Activated gamma-delta T cell treated with Interleukin-2 at 50 U/mL for 16 hours (primary cell): ENCODE measurements around the gene RAB11FIP3.
"Not testable (repeated sequence)": the region's sequence is repeated elsewhere in the genome, so short reads cannot be mapped to it uniquely, and the experiment has no call there.

Source experiments
- DNase-seq: peaks from one replicate; pipeline ENCODE4 v3.0.0-alpha.2; 2020

RAB11FIP3 gene

DNA sequence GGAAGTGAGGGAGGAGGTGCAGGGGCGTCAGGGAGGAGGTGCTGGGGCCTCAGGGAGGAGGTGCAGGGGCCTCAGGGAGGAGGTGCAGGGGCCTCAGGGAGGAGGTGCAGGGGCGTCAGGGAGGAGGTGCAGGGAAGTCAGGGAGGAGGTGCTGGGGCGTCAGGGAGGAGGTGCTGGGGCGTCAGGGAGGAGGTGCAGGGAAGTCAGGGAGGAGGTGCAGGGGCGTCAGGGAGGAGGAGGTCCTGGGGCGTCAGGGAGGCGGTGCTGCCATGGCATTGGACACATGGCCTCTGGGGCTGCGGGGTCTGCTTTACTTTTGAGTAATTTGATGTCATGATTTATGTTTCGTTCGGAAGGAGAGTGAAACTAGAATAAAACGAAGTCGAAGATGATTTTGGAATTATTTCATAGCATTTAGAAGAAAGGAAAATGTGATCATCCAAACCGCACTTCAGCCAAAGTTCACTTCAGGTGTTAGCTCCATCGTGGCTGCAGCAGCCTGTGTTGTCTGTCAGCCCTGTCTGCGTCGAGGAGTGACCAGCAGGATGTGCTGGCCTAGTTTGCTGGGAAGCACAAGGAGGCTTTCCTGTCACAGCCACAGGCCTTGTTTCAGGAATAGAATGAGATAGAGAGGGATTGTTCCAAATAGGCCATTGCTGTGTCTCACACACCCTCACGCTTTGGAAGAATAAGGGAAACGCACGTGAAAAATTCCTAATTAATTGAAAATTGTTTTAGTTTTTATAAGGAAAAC, 42.8 kb downstream of the RAB11FIP3 start:
- DNase-seq: no peak

DNA sequence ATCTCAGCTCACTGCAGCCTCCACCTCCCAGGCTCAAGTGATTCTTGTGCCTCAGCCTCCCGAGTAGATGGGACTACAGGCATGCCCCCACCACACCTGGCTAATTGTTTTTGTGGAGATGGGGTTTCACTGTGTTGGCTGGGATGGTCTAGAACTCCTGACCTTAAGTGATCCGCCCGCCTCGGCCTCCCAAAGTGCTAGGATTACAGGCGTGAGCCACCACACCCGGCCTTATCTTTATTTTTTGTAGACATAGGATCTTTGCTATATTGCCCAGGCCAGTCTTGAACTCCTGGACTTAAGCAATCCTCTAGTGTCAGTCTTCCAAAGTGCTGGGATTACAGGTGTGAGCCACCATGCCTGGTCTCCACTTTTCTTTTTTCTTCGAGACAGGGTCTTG, 44.0 kb downstream of the RAB11FIP3 start:
- not testable (repeated sequence) for DNase-seq

- DNase-seq: no peak
These were observed 45.0 kb downstream of the RAB11FIP3 start for GRCh38 chr16:470418-470817.

- no peak for DNase-seq
These were observed 46.1 kb downstream of the RAB11FIP3 start for GRCh38 chr16:471353-472198.

GRCh38 chr16:472199-472504, 46.7 kb downstream of the RAB11FIP3 start:
- DNase-seq: no peak

- DNase-seq: no peak
These were observed 47.9 kb downstream of the RAB11FIP3 start for GRCh38 chr16:473046-474043.

DNA sequence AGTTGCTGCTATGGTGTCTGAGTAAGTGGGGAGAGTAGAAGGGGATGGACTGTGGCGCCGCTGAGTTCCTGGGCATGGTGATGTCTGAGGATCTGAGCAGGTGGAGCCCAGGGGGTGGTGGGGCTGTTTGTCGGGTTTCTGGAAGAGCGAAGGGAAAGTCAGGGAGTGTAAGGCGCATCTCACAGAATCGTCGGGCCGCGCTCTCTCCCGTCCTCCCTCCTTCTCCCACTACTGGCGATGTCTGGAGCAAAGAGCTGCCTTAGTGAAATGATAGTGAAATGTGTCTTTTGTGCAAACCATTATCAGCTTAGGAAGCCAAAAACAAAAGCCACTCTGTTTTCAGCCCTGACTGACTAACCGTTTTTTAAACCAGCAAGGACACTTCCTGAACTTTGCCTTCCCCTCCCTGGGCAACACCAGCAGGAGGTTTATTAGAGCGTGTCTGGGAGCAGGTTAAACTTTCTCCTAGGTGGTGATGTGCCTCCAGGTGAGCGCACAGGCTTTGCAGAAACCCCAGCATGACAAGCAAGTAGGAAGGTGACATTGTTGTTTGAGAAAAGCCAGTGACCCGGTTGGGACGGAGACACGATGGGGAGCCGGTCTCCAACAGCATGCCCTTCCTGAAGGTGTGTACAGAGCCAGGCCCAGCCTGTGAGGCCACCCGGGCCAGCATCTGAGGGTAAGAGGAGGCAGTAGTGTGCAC, 49.1 kb downstream of the RAB11FIP3 start:
- DNase-seq: no peak

DNA sequence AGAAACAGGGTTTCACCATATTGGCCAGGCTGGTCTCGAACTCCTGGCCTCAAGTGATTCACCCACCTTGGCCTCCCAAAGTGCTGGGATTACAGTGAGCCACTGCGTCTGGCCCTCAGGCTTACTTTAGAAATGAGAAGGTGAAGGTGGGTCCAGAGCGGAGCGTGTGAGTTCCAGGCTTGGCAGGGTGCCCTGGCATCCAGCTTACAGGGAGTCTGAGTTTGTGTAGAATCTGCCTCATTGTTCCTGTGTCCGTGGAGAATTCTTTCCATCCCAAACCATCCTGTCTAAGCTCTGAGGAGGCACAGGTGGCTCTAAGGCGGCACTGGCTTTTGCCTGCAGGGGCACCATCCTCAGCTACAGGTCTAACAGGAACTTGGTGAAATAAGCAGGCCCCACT, 50.6 kb downstream of the RAB11FIP3 start:
- no peak for DNase-seq

GRCh38 chr16:477301-478157, 52.1 kb downstream of the RAB11FIP3 start:
- DNase-seq: no peak

DNA sequence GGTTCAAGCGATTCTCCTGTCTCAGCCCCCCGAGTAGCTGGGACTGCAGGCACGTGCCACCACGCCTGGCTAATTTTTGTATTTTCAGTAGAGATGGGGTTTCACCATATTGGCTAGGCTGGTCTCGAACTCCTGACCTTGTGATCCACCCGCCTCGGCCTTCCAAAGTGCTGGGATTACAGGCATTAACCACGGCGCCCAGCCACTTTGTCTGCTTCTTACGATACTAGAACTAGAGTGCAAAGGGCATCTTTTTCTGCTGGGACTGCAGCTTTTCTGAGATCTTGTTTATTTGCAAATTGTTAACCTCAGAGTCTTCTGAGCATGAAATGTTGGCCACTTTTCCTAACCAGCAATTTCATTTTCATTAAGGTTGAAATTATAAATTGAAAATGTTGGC, 52.8 kb downstream of the RAB11FIP3 start:
- DNase-seq: not testable (repeated sequence)

- no peak for DNase-seq
These were observed 57.2 kb downstream of the RAB11FIP3 start for GRCh38 chr16:482468-483185.

- no peak for DNase-seq
These were observed 58.1 kb downstream of the RAB11FIP3 start for GRCh38 chr16:483341-484075.

GRCh38 chr16:489606-490005, 64.2 kb downstream of the RAB11FIP3 start:
- no peak for DNase-seq

DNA sequence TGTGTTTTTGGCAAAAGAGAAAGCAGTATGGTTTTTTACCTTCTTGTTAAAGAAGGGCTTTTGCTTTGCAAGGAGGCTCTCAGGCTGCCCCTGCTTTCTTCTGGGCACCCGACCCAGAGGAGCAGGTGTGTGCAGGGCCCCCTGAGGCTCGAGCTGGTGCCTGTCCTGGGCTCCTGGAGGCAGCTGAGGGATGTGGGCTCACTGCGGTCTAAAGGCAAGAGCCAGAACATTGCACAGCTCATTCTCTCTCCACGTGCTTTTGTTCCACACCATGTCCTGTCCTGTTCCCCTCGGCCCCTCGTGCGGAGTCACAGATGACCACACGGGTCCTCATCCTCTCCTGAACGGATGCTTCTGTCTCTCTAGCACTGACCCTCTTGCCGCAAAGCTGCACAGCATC, 65.3 kb downstream of the RAB11FIP3 start:
- no peak for DNase-seq

GRCh38 chr16:491220-491919, 65.9 kb downstream of the RAB11FIP3 start:
- no peak for DNase-seq

GRCh38 chr16:492211-492875, 66.9 kb downstream of the RAB11FIP3 start:
- DNase-seq: no peak

DNA sequence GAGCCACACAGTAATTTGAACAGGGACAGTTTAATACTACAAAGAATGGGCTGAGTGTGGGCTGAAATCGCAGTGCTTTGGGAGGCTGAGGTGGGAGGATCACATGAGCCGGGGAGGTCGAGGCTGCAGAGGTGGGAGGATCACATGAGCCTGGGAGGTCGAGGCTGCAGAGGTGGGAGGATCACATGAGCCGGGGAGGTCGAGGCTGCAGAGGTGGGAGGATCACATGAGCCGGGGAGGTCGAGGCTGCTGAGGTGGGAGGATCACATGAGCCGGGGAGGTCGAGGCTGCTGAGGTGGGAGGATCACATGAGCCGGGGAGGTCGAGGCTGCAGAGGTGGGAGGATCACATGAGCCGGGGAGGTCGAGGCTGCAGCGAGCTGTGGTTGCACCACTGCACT, 69.2 kb downstream of the RAB11FIP3 start:
- not testable (repeated sequence) for DNase-seq

DNA sequence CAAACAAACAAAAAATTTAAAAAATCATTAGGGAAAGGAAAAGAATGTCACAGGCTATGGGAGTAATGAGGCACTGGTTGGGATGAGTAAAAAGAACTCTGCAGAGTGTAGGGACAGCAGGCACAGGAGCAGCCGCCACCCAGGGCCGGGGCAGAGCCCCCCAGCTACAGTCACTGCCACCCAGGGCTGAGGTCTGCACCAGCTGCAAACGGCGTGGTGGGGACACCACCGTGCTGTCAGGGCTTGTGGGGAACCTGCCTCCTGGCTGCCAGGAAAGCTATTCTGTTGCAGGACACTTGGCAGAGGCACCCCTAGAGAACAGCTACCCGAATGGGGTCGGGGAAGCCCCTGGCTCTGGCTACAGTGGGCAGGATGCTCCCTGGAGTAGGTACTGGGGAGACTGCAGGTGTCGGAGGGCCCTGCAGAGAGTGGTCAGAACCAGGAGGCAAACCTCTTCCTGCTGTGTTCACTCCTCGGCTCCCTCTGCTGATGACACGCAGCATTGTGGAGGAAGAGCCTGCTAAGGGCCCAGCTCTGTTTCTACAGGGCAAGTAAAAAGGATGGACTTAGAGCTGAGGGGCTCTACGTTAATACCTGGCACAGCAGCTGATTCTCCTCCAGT, 69.8 kb downstream of the RAB11FIP3 start:
- DNase-seq: no peak
